GM12878 (cell line): ENCODE results near the gene ADISSP. TPM values are rescaled to one million over a fixed set of nuclear protein-coding genes. Genes with fewer than 3 reads are reported as not detected.

Experiments
- ATAC-seq: fragments of 200-7000 bp; cut with Tn5 transposase; 3 replicates; pipeline ENCODE4 v1.9.1; 2020; ENCODE audit warnings: mild to moderate bottlenecking, moderate library complexity
- BruUV-seq: library from RNA; stranded (reverse); fragments of 400-500 nt; replicated peaks from 2 replicates; lab custom pipeline; 2021; lab: Mats Ljungman, UMichigan
- CTCF ChIA-PET: fragments of 300-600 bp; sonication (Branson Sonifier 250); formaldehyde crosslinking; extraction: SDS; loops from one replicate; lab custom pipeline; 2021; ENCODE audit warnings: inconsistent platforms; lab: Yijun Ruan, JAX
- POLR2A ChIA-PET: fragments of 350-600 bp; formaldehyde crosslinking; extraction: SDS; loops from one replicate; lab custom pipeline; 2021; ENCODE audit warnings: inconsistent platforms; lab: Charles Lee
- RAD21 ChIA-PET: fragments of 300-600 bp; sonication (Branson Sonifier 250); formaldehyde crosslinking; loops from one replicate; lab custom pipeline; 2023; ENCODE audit warnings: antibody characterized with exemption; ENCODE audit not compliant: unreplicated experiment; lab: Charles Lee
- SMC1A ChIA-PET: fragments of 300-600 bp; sonication (Branson Sonifier 250); formaldehyde crosslinking; loops from one replicate; lab custom pipeline; 2023; ENCODE audit not compliant: unreplicated experiment, uncharacterized antibody; lab: Charles Lee
- DNase-seq: peaks from one replicate; pipeline ENCODE4 v3.0.0-alpha.2; 2011; ENCODE audit warnings: low read depth, low spot score
- FAIRE-seq: peaks from 3 replicates; lab custom pipeline; 2011; peaks lifted over from hg19 to GRCh38; lab: Jason Lieb, UNC
- H2AFZ ChIP-seq: 2 replicates; pipeline ENCODE4 v1.6.0; 2011; ENCODE audit warnings: low read depth, low read length, control low read depth; ENCODE audit not compliant: control insufficient read depth
- H3K27ac ChIP-seq: 2 replicates; pipeline ENCODE4 v1.5.1; 2011; ENCODE audit warnings: control low read depth; ENCODE audit not compliant: control insufficient read depth, insufficient read depth
- H3K27me3 ChIP-seq, 2 experiments: replicated peaks in 1 of 2; 2 replicates each; pipeline versions ENCODE4 v1.6.0 to v1.6.1; 2011; ENCODE audit warnings: low read length in 1 of 2; ENCODE audit not compliant: control insufficient read depth in 2 of 2, insufficient read depth in 2 of 2
- H3K36me3 ChIP-seq, 2 experiments: 2 replicates each; pipeline ENCODE4 v1.5.1; 2011; ENCODE audit warnings: low read length in 1 of 2; ENCODE audit not compliant: control insufficient read depth in 2 of 2, insufficient read depth in 2 of 2
- H3K4me1 ChIP-seq: 2 replicates; pipeline ENCODE4 v1.6.1; 2011; ENCODE audit warnings: mild to moderate bottlenecking, low read length, moderate library complexity, mixed read lengths; ENCODE audit not compliant: control insufficient read depth, insufficient read depth
- H3K4me2 ChIP-seq: 2 replicates; pipeline ENCODE4 v1.6.0; 2011; ENCODE audit warnings: control low read depth; ENCODE audit not compliant: control insufficient read depth, insufficient read depth
- H3K4me3 ChIP-seq: fragments of 200-600 bp; sonication (generic); 2 replicates; pipeline ENCODE4 v1.5.1; 2016
- H3K79me2 ChIP-seq: 2 replicates; pipeline ENCODE4 v1.6.0; 2011; ENCODE audit warnings: low read length; ENCODE audit not compliant: control insufficient read depth, insufficient read depth
- H3K9ac ChIP-seq: 2 replicates; pipeline ENCODE4 v1.8.0; 2011; ENCODE audit warnings: low read length, control low read depth, mixed read lengths; ENCODE audit not compliant: control insufficient read depth, insufficient read depth
- H3K9me3 ChIP-seq: replicated peaks from 3 replicates; pipeline ENCODE4 v1.5.1; 2011; ENCODE audit warnings: mild to moderate bottlenecking, low read length; ENCODE audit not compliant: control insufficient read depth, insufficient read depth
- H4K20me1 ChIP-seq: 2 replicates; pipeline ENCODE4 v1.6.0; 2011; ENCODE audit not compliant: control insufficient read depth, insufficient read depth
- ATF3 ChIP-seq: IDR thresholded peaks from 2 replicates; pipeline ENCODE4 v1.6.1; 2011; ENCODE audit warnings: low read depth, mild to moderate bottlenecking, low read length, moderate library complexity, borderline replicate concordance; ENCODE audit errors: extremely low read depth
- BRCA1 ChIP-seq: IDR thresholded peaks from 2 replicates; pipeline ENCODE4 v1.6.1; 2011; ENCODE audit warnings: low read depth, low read length, improper control_type of control experiment
- E2F8 ChIP-seq: fragments of 450-650 bp; IDR thresholded peaks from 2 replicates; pipeline ENCODE4 v1.6.1; 2018; ENCODE audit warnings: mild to moderate bottlenecking, low read depth, moderate library complexity; ENCODE audit not compliant: partially characterized antibody
- E4F1 ChIP-seq: fragments of 450-650 bp; IDR thresholded peaks from 2 replicates; pipeline ENCODE4 v1.6.1; 2018; ENCODE audit warnings: borderline replicate concordance, mild to moderate bottlenecking; ENCODE audit not compliant: partially characterized antibody
- LARP7 ChIP-seq: fragments of 450-650 bp; IDR thresholded peaks from 2 replicates; pipeline ENCODE4 v1.6.1; 2017; ENCODE audit warnings: mild to moderate bottlenecking
- NFIC ChIP-seq: IDR thresholded peaks from 2 replicates; pipeline ENCODE4 v1.6.1; 2012; ENCODE audit warnings: low read depth, mild to moderate bottlenecking, inconsistent platforms, low read length, moderate library complexity
- NFYB ChIP-seq: IDR thresholded peaks from 2 replicates; pipeline ENCODE4 v1.6.1; 2011; ENCODE audit warnings: low read depth, mild to moderate bottlenecking, low read length, improper control_type of control experiment, moderate library complexity; ENCODE audit not compliant: insufficient read depth
- RAD51 ChIP-seq: fragments of 450-650 bp; IDR thresholded peaks from 2 replicates; pipeline ENCODE4 v1.6.1; 2016; ENCODE audit warnings: moderate library complexity, mild to moderate bottlenecking, inconsistent platforms
- RELB ChIP-seq: fragments of 450-650 bp; IDR thresholded peaks from 2 replicates; pipeline ENCODE4 v1.6.1; 2017; ENCODE audit warnings: low read depth, mild to moderate bottlenecking, moderate library complexity
- RFX5 ChIP-seq: IDR thresholded peaks from 2 replicates; pipeline ENCODE4 v1.6.1; 2011; ENCODE audit warnings: low read depth, low read length, improper control_type of control experiment
- SUZ12 ChIP-seq: fragments of 200-600 bp; sonication (generic); IDR thresholded peaks from one replicate; pipeline ENCODE4 v1.6.1; 2018; ENCODE audit warnings: antibody characterized with exemption, mild to moderate bottlenecking; ENCODE audit not compliant: unreplicated experiment
- TCF3 ChIP-seq: IDR thresholded peaks from 2 replicates; pipeline ENCODE4 v1.6.1; 2012; ENCODE audit warnings: low read depth, mild to moderate bottlenecking, low read length, borderline replicate concordance; ENCODE audit not compliant: insufficient read depth
- YY1 ChIP-seq: IDR thresholded peaks from 2 replicates; pipeline ENCODE4 v1.6.1; 2011; ENCODE audit warnings: low read depth, mild to moderate bottlenecking, low read length
- ZNF384 ChIP-seq: IDR thresholded peaks from 2 replicates; pipeline ENCODE4 v1.6.1; 2012; ENCODE audit warnings: low read depth, mild to moderate bottlenecking, low read length, improper control_type of control experiment, borderline replicate concordance
- WGBS: methylation state at CpG from one replicate; pipeline ENCODE4 v1.1.6; 2016; ENCODE audit warnings: low lambda C conversion rate; ENCODE audit not compliant: insufficient replicate concordance, insufficient coverage; ENCODE audit errors: missing lambda C conversion rate; 5-methylcytosine and 5-hydroxymethylcytosine counted together
- in situ Hi-C: fragments of 300-500 bp; cut with MboI; formaldehyde crosslinking; loops from 9 replicates; pipeline ENCODE4 v1.14.3; 2018; ENCODE audit warnings: mixed read lengths
- intact Hi-C: fragments of 100-400 bp; cut with micrococcal nuclease; formaldehyde crosslinking; loops from one replicate; pipeline ENCODE4 v1.14.2; 2022; ENCODE audit not compliant: unreplicated experiment
- polyA plus RNA-seq, 11 experiments: library from polyadenylated mRNA; depleted of rRNA in 4 of 11; unstranded in 6 of 11; stranded (reverse) in 5 of 11; fragments of >200 nt; fragmentation: Nextera tagmentation in 4 of 11; fragmentation: Illumina TruSeq in 1 of 11; extraction: Ambion mirVana in 4 of 11; extraction: Trizol in 1 of 11; gene quantifications; 1 replicate in 1 of 11; 2 replicates in 10 of 11; pipeline versions ENCODE4 v1.2.1 to v1.2.3, GENCODE V29; 2011 to 2016; ENCODE audit warnings: inconsistent platforms in 2 of 11, missing spikeins in 2 of 11, low read depth in 1 of 11
- total RNA-seq, 4 experiments: library from RNA; depleted of rRNA in 3 of 4; stranded (reverse); fragments of >200 nt in 3 of 4; fragmentation: Illumina TruSeq in 1 of 4; extraction: Trizol in 1 of 4; gene quantifications; 2 replicates each; pipeline versions ENCODE4 v1.2.1 to v1.2.3, GENCODE V29; 2013 to 2021

Gene ADISSP
- total and polyA plus RNA-seq, 10 of the 15 experiments (the other 5 are each of a cell fraction or from before 2014, with no cell fraction given) = 0.80 to 96.3 (median 38.6) TPM

- TF ChIP-seq RELB = no peak
Observed at GRCh38 chr20:3705491-3705969, 62.0 kb downstream of the ADISSP start (continued).

GRCh38 chr20:3704087-3704486 is 63.5 kb downstream of the ADISSP start:
- RAD21 ChIA-PET = no interaction called here
- Histone ChIP-seq H4K20me1 (no peaks in the 10 kb centered on the region), H3K9me3 (no peaks in the 10 kb centered on the region), H3K79me2 (no peaks in the 10 kb centered on the region), H2AFZ (no peak overlapping the region), H3K4me3 (no peak overlapping the region), H3K36me3 (no peaks in the 10 kb centered on the region), H3K4me2 (no peak overlapping the region), H3K4me1 (no peaks in the 10 kb centered on the region), H3K27me3 (peaks cover 0 to 2% of the 10 kb centered on the region in 2 experiments; a peak in 2 of 4 replicates), H3K9ac (no peak overlapping the region), H3K27ac (no peak overlapping the region)
- FAIRE-seq (no peak), DNase-seq (no peak), ATAC-seq (no peak)
- WGBS = 42% methylated on average over 5 of the region's 5 CpGs
- in situ Hi-C loops (no loop called here), intact Hi-C loops (no loop called here)
- BruUV-seq = no TSS peak
- POLR2A ChIA-PET = no interaction called here
- CTCF ChIA-PET = interaction anchor here (1.0 to 2.0 kb wide), 3 partner anchors 10 to 14 kb away, joined by 3 to 7 read pairs (median 3); no protein-coding TSS in a partner anchor
- SMC1A ChIA-PET = no interaction called here
- TF ChIP-seq E2F8 (no peak), ZNF384 (no peak), RFX5 (no peak), YY1 (no peak), SUZ12 (no peak), NFYB (no peak), LARP7 (no peak), TCF3 (no peak), BRCA1 (no peak), RAD51 (no peak), ATF3 (no peak), NFIC (no peak), E4F1 (no peak)
